Activated naive CD4-positive, alpha-beta T cell treated with anti-CD3 and anti-CD28 coated beads for 36 hours (primary cell): Measurements from ENCODE around the gene IL1RL1. TPM values are rescaled to one million over a fixed set of nuclear protein-coding genes. Genes with fewer than 3 reads are reported as not detected.

Experiments used
- CTCF ChIA-PET: fragments of 350-600 bp; sonication (Branson Sonifier 250); formaldehyde crosslinking; loops from one replicate; lab custom pipeline; 2021; ENCODE audit warnings: antibody characterized with exemption; lab: Charles Lee
- DNase-seq: peaks from one replicate; pipeline ENCODE4 v3.0.0-alpha.2; 2020
- H3K27ac Mint-ChIP-seq: one replicate; pipeline ENCODE4 v1.8.0; 2021; ENCODE audit warnings: mild to moderate bottlenecking, mixed read lengths
- H3K27me3 Mint-ChIP-seq: one replicate; pipeline ENCODE4 v1.8.0; 2021; ENCODE audit warnings: low read depth, mixed read lengths
- H3K36me3 Mint-ChIP-seq: one replicate; pipeline ENCODE4 v1.8.0; 2021; ENCODE audit warnings: low read depth, mixed read lengths
- H3K4me1 Mint-ChIP-seq: one replicate; pipeline ENCODE4 v1.8.0; 2021; ENCODE audit warnings: low read depth, mixed read lengths
- H3K4me3 Mint-ChIP-seq: one replicate; pipeline ENCODE4 v1.8.0; 2021; ENCODE audit warnings: mild to moderate bottlenecking, moderate library complexity, mixed read lengths
- H3K9me3 Mint-ChIP-seq: one replicate; pipeline ENCODE4 v1.8.0; 2021; ENCODE audit warnings: mixed read lengths
- intact Hi-C: fragments of 100-400 bp; cut with micrococcal nuclease; formaldehyde crosslinking; loops from one replicate; pipeline ENCODE4 v1.15.1; 2023
- total RNA-seq, 2 experiments: library from RNA; stranded (reverse); gene quantifications; one replicate each; pipeline ENCODE4 v1.2.3, GENCODE V29; 2021

IL1RL1 gene
- total RNA-seq, 2 experiments from 2014 or later = 0.22 to 0.43 TPM

- Mint-ChIP-seq H3K9me3 (peaks cover 6% of the 10 kb centered on the region), H3K27me3 (no peaks in the 10 kb centered on the region), H3K4me1 (peaks cover 79% of the 10 kb centered on the region), H3K4me3 (no peak overlapping the region), H3K36me3 (peaks cover 40% of the 10 kb centered on the region), H3K27ac (no peak overlapping the region)
- CTCF ChIA-PET = interaction anchor here (0.8 to 4.9 kb wide), 3 partner anchors 57 to 353 kb away, joined by 4 to 49 read pairs (median 6); no protein-coding TSS in a partner anchor
- intact Hi-C loops = loop anchor here (5.0 kb wide), 1 partner anchor 477 kb away; no protein-coding TSS in a partner anchor
- no peak for DNase-seq
Observed at GRCh38 chr2:102359527-102359926, 48.2 kb downstream of the IL1RL1 start.

- CTCF ChIA-PET = no interaction called here
- DNase-seq = no peak
- intact Hi-C loops = loop anchor here (1.0 to 10.0 kb wide), 2 partner anchors 75 to 627 kb away; no protein-coding TSS in a partner anchor
- H3K27ac Mint-ChIP-seq = peak overlapping the region; percentile 76
- peaks cover 28% of the 10 kb centered on the region for H3K9me3 Mint-ChIP-seq
- peaks cover 88% of the 10 kb centered on the region for H3K4me1 Mint-ChIP-seq
- H3K36me3 Mint-ChIP-seq = peaks cover 59% of the 10 kb centered on the region
- no peaks in the 10 kb centered on the region for H3K27me3 Mint-ChIP-seq
- H3K4me3 Mint-ChIP-seq = no peak overlapping the region
Observed at GRCh38 chr2:102361632-102362241, 50.4 kb downstream of the IL1RL1 start.

- H3K36me3 Mint-ChIP-seq = peaks cover 86% of the 10 kb centered on the region
- peaks cover 33% of the 10 kb centered on the region for H3K9me3 Mint-ChIP-seq
Observed at GRCh38 chr2:102365763-102366162, 54.4 kb downstream of the IL1RL1 start.

GRCh38 chr2:102366406-102367112 lies 55.2 kb downstream of the IL1RL1 start:
- Mint-ChIP-seq H3K36me3 (peaks cover 84% of the 10 kb centered on the region), H3K4me1 (peaks cover 80% of the 10 kb centered on the region), H3K27me3 (no peaks in the 10 kb centered on the region), H3K9me3 (peaks cover 33% of the 10 kb centered on the region), H3K27ac (peak overlapping the region; percentile 94), H3K4me3 (peak overlapping the region; percentile 20)
- CTCF ChIA-PET = interaction anchor here (0.9 to 3.6 kb wide), 4 partner anchors 49 to 126 kb away, joined by 3 to 18 read pairs (median 3); no protein-coding TSS in a partner anchor
- intact Hi-C loops = loop anchor here (1.0 to 10.0 kb wide), 15 partner anchors 10 to 632 kb away; no protein-coding TSS in a partner anchor
- DNase-seq = peak; percentile 52

More at GRCh38 chr2:102365763-102366162, 54.4 kb downstream of the IL1RL1 start:
- Mint-ChIP-seq H3K27me3 (no peaks in the 10 kb centered on the region), H3K27ac (peak overlapping the region; percentile 94), H3K4me3 (no peak overlapping the region), H3K4me1 (peaks cover 82% of the 10 kb centered on the region)
- CTCF ChIA-PET = no interaction called here
- no peak for DNase-seq
- intact Hi-C loops = loop anchor here (5.0 to 10.0 kb wide), 3 partner anchors 297 to 631 kb away; no protein-coding TSS in a partner anchor

- DNase-seq = peak; percentile 65
- Mint-ChIP-seq H3K36me3 (peaks cover 78% of the 10 kb centered on the region), H3K9me3 (peaks cover 33% of the 10 kb centered on the region), H3K4me3 (peak overlapping the region; percentile 20), H3K4me1 (peaks cover 76% of the 10 kb centered on the region), H3K27ac (peak overlapping the region; percentile 94), H3K27me3 (no peaks in the 10 kb centered on the region)
- CTCF ChIA-PET = interaction anchor here (0.9 to 3.6 kb wide), 7 partner anchors 11 to 127 kb away, joined by 3 to 18 read pairs (median 8); partner anchors contain the start of gene IL18R1
- intact Hi-C loops = loop anchor here (1.0 to 10.0 kb wide), 15 partner anchors 9 to 633 kb away; no protein-coding TSS in a partner anchor
Observed at GRCh38 chr2:102367331-102367971, 56.1 kb downstream of the IL1RL1 start.

GRCh38 chr2:102368461-102369109 lies 57.2 kb downstream of the IL1RL1 start:
- Mint-ChIP-seq H3K4me3 (no peak overlapping the region), H3K4me1 (peaks cover 65% of the 10 kb centered on the region), H3K27ac (peak overlapping the region; percentile 94), H3K9me3 (peaks cover 36% of the 10 kb centered on the region), H3K36me3 (peaks cover 74% of the 10 kb centered on the region), H3K27me3 (no peaks in the 10 kb centered on the region)
- DNase-seq = no peak
- CTCF ChIA-PET = interaction anchor here (0.7 to 3.6 kb wide), 7 partner anchors 12 to 133 kb away, joined by 3 to 18 read pairs (median 8); partner anchors contain the start of gene IL18R1
- intact Hi-C loops = loop anchor here (5.0 to 10.0 kb wide), 3 partner anchors 294 to 634 kb away; no protein-coding TSS in a partner anchor

GRCh38 chr2:102369866-102370265 lies 58.5 kb downstream of the IL1RL1 start:
- CTCF ChIA-PET = interaction anchor here (1.1 to 3.6 kb wide), 2 partner anchors 61 to 73 kb away, joined by 3 to 18 read pairs; no protein-coding TSS in a partner anchor
- no peak overlapping the region for H3K27ac Mint-ChIP-seq
- intact Hi-C loops = loop anchor here (5.0 to 10.0 kb wide), 3 partner anchors 292 to 635 kb away; no protein-coding TSS in a partner anchor
- H3K36me3 Mint-ChIP-seq = peaks cover 71% of the 10 kb centered on the region
- peaks cover 56% of the 10 kb centered on the region for H3K4me1 Mint-ChIP-seq
- H3K4me3 Mint-ChIP-seq = no peak overlapping the region
- DNase-seq = no peak
- H3K9me3 Mint-ChIP-seq = peaks cover 32% of the 10 kb centered on the region
- H3K27me3 Mint-ChIP-seq = no peaks in the 10 kb centered on the region

GRCh38 chr2:102376052-102376591 lies 64.8 kb downstream of the IL1RL1 start:
- Mint-ChIP-seq H3K4me1 (peaks cover 29% of the 10 kb centered on the region), H3K27ac (no peak overlapping the region), H3K4me3 (no peak overlapping the region), H3K36me3 (peaks cover 68% of the 10 kb centered on the region), H3K9me3 (peaks cover 24% of the 10 kb centered on the region), H3K27me3 (no peaks in the 10 kb centered on the region)
- no peak for DNase-seq
- CTCF ChIA-PET = interaction anchor here (1.6 kb wide), 1 partner anchor 40 kb away, joined by 3 read pairs; no protein-coding TSS in a partner anchor
- intact Hi-C loops = loop anchor here (1.0 kb wide), 1 partner anchor 9 kb away; no protein-coding TSS in a partner anchor

GRCh38 chr2:102383722-102384121 lies 72.4 kb downstream of the IL1RL1 start:
- intact Hi-C loops = no loop called here
- no peak for DNase-seq
- Mint-ChIP-seq H3K36me3 (peaks cover 80% of the 10 kb centered on the region), H3K27ac (no peak overlapping the region), H3K27me3 (no peaks in the 10 kb centered on the region), H3K9me3 (peaks cover 14% of the 10 kb centered on the region), H3K4me1 (no peaks in the 10 kb centered on the region), H3K4me3 (no peak overlapping the region)
- CTCF ChIA-PET = interaction anchor here (0.8 kb wide), 1 partner anchor 15 kb away, joined by 3 read pairs; no protein-coding TSS in a partner anchor

GRCh38 chr2:102385522-102385921 lies 74.2 kb downstream of the IL1RL1 start:
- CTCF ChIA-PET = interaction anchor here (1.3 kb wide), 1 partner anchor 134 kb away, joined by 3 read pairs; no protein-coding TSS in a partner anchor

GRCh38 chr2:102386004-102386403 lies 74.6 kb downstream of the IL1RL1 start:
- peaks cover 14% of the 10 kb centered on the region for H3K9me3 Mint-ChIP-seq
- DNase-seq = no peak
- H3K4me3 Mint-ChIP-seq = no peak overlapping the region
- no peaks in the 10 kb centered on the region for H3K27me3 Mint-ChIP-seq
- peaks cover 68% of the 10 kb centered on the region for H3K36me3 Mint-ChIP-seq
- intact Hi-C loops = no loop called here
- H3K27ac Mint-ChIP-seq = no peak overlapping the region
- CTCF ChIA-PET = no interaction called here
- peaks cover 4% of the 10 kb centered on the region for H3K4me1 Mint-ChIP-seq

More at GRCh38 chr2:102385522-102385921, 74.2 kb downstream of the IL1RL1 start:
- DNase-seq = no peak
- peaks cover 73% of the 10 kb centered on the region for H3K36me3 Mint-ChIP-seq
- H3K27ac Mint-ChIP-seq = no peak overlapping the region
- no peak overlapping the region for H3K4me3 Mint-ChIP-seq
- peaks cover 14% of the 10 kb centered on the region for H3K9me3 Mint-ChIP-seq
- H3K4me1 Mint-ChIP-seq = peaks cover 2% of the 10 kb centered on the region
- H3K27me3 Mint-ChIP-seq = no peaks in the 10 kb centered on the region
- intact Hi-C loops = no loop called here
